MV-4-11 (cell line): Measurements from ENCODE around the gene SERPING1.
A peak's percentile ranks its signal among the peaks of the same experiment; 100 is the strongest.

ENCODE experiments used
- DNase-seq: peaks from one replicate; lab custom pipeline; 2025; lab: John Stamatoyannopoulos, UW

Gene SERPING1

GRCh38 chr11:57597916-57598830 is 688 bp downstream of the SERPING1 start:
- DNase-seq, result no peak

- no peak for DNase-seq
These were observed 1.3 kb downstream of the SERPING1 start for GRCh38 chr11:57598831-57599155.

- no peak for DNase-seq
These were observed 1.9 kb downstream of the SERPING1 start for GRCh38 chr11:57599381-57599780.

- DNase-seq, result no peak
These were observed 3.8 kb downstream of the SERPING1 start for GRCh38 chr11:57601297-57601696.

- peak; percentile 57 for DNase-seq
These were observed 7.0 kb downstream of the SERPING1 start for GRCh38 chr11:57604296-57605027.

GRCh38 chr11:57605028-57605420 is 7.5 kb downstream of the SERPING1 start:
- DNase-seq, result peak; percentile 35

- no peak for DNase-seq
These were observed 12.7 kb downstream of the SERPING1 start for GRCh38 chr11:57610170-57610569.

GRCh38 chr11:57614234-57614772 is 16.8 kb downstream of the SERPING1 start:
- DNase-seq, result no peak

- no peak for DNase-seq
These were observed 17.8 kb downstream of the SERPING1 start for GRCh38 chr11:57615308-57615707.

- no peak for DNase-seq
These were observed 19.1 kb downstream of the SERPING1 start for GRCh38 chr11:57616595-57616994.

GRCh38 chr11:57618438-57618837 is 21.0 kb downstream of the SERPING1 start:
- DNase-seq, result no peak

GRCh38 chr11:57619331-57619730 is 21.8 kb downstream of the SERPING1 start:
- no peak for DNase-seq

- no peak for DNase-seq
These were observed 23.0 kb downstream of the SERPING1 start for GRCh38 chr11:57620467-57620866.

- DNase-seq, result no peak
These were observed 24.8 kb downstream of the SERPING1 start for GRCh38 chr11:57622263-57622662.

GRCh38 chr11:57624864-57625263 is 27.4 kb downstream of the SERPING1 start:
- DNase-seq, result no peak

GRCh38 chr11:57626895-57627294 is 29.4 kb downstream of the SERPING1 start:
- DNase-seq, result no peak

GRCh38 chr11:57630171-57630570 is 32.7 kb downstream of the SERPING1 start:
- DNase-seq, result peak; percentile 58

GRCh38 chr11:57632116-57632515 is 34.6 kb downstream of the SERPING1 start:
- peak; percentile 12 for DNase-seq

GRCh38 chr11:57633394-57634070 is 36.0 kb downstream of the SERPING1 start:
- no peak for DNase-seq

- DNase-seq, result no peak
These were observed 36.8 kb downstream of the SERPING1 start for GRCh38 chr11:57634311-57634710.

GRCh38 chr11:57635246-57635645 is 37.8 kb downstream of the SERPING1 start:
- no peak for DNase-seq

GRCh38 chr11:57637626-57638004 is 40.1 kb downstream of the SERPING1 start:
- no peak for DNase-seq
